ENCODE results near the gene SAP30BP. TPM values are rescaled to one million over a fixed set of nuclear protein-coding genes. Genes with fewer than 3 reads are reported as not detected.
A peak's percentile ranks its signal among the peaks of the same experiment; 100 is the strongest.

The SAP30BP gene
- total and polyA plus RNA-seq, 10 of the 15 experiments (the other 5 are each of a cell fraction or from before 2014, with no cell fraction given) = 57.9 to 166 (median 94.5) TPM

GRCh38 chr17:75619506-75620431 is 47.4 kb upstream of the SAP30BP start:
- Histone ChIP-seq H3K27me3 (replicated peaks in 1 of 2; ENCODE audit: control insufficient read depth in 2 of 2, insufficient read depth in 2 of 2, low read length in 1 of 2) (no peaks in the 10 kb centered on the region), H3K36me3 (ENCODE audit: control insufficient read depth in 2 of 2, insufficient read depth in 2 of 2, low read length in 1 of 2) (no peaks in the 10 kb centered on the region), H3K79me2 (ENCODE audit: control insufficient read depth, insufficient read depth, low read length) (no peaks in the 10 kb centered on the region), H3K9ac (ENCODE audit: control insufficient read depth, insufficient read depth, low read length) (no peak overlapping the region), H3K4me3 (no peak overlapping the region), H3K9me3 (replicated peaks; ENCODE audit: control insufficient read depth, insufficient read depth, low read length) (no peaks in the 10 kb centered on the region), H4K20me1 (ENCODE audit: control insufficient read depth, insufficient read depth) (no peaks in the 10 kb centered on the region), H2AFZ (ENCODE audit: control insufficient read depth, low read depth, low read length) (no peak overlapping the region), H3K4me2 (ENCODE audit: control insufficient read depth, insufficient read depth) (no peak overlapping the region), H3K4me1 (ENCODE audit: control insufficient read depth, insufficient read depth, low read length) (no peaks in the 10 kb centered on the region), H3K27ac (ENCODE audit: control insufficient read depth, insufficient read depth) (no peak overlapping the region)
- ChIA-PET RAD21 (ENCODE audit: unreplicated experiment) (interaction anchor here (1.0 to 1.8 kb wide), 4 partner anchors 13 to 131 kb away, joined by 3 to 7 read pairs (median 6); partner anchors contain the start of gene SMIM5), POLR2A (no interaction called here), CTCF (interaction anchor here (0.6 to 3.5 kb wide), 10 partner anchors 9 to 137 kb away, joined by 3 to 43 read pairs (median 5); partner anchors contain the start of gene SMIM5), SMC1A (ENCODE audit: uncharacterized antibody, unreplicated experiment) (interaction anchor here (1.3 kb wide), 1 partner anchor 128 kb away, joined by 3 read pairs; no protein-coding TSS in a partner anchor)
- WGBS (ENCODE audit: insufficient coverage, insufficient replicate concordance, low lambda C conversion rate, missing lambda C conversion rate) = 48% methylated on average over 36 of the region's 36 CpGs
- intact Hi-C loops (cut with micrococcal nuclease; ENCODE audit: unreplicated experiment) (no loop called here), in situ Hi-C loops (cut with MboI) (no loop called here)
- TF ChIP-seq ZBTB4 (CRISPR knock-in tag; IDR thresholded peaks at IDR 0.05) (no peak), POLR2A (IDR thresholded peaks at IDR 0.05; ENCODE audit: low read depth, low read length) (0 out of 2 replicates have a peak, but pooled peaks have one; percentile 10), CTCF (IDR thresholded peaks at IDR 0.05 in 2 of 3, conservative IDR thresholded peaks at IDR 0.05 in 1 of 3; ENCODE audit: control insufficient read depth in 2 of 3, extremely low read depth in 1 of 3, insufficient read depth in 1 of 3, low read depth in 3 of 3, low read length in 3 of 3) (peak; percentile 33 to 71 (median 39))
- FAIRE-seq (no peak), ATAC-seq (peak; percentile 68), DNase-seq (ENCODE audit: low read depth, low spot score) (no peak)
- BruUV-seq (replicated peaks) = no TSS peak
